A549 (cell line): ENCODE data around the gene CSTF1. TPM values are rescaled to one million over a fixed set of nuclear protein-coding genes. Genes with fewer than 3 reads are reported as not detected.

Source experiments
- ATAC-seq, 2 experiments: fragments of 200-7000 bp in 1 of 2; fragments of >200 bp in 1 of 2; cut with Nextera tagmentation in 1 of 2; cut with Tn5 transposase in 1 of 2; 3 replicates each; pipeline versions ENCODE4 v1.8.0 to v1.9.1; 2018 to 2020; ENCODE audit warnings: mild to moderate bottlenecking in 1 of 2, moderate library complexity in 1 of 2
- CTCF ChIA-PET: fragments of 300-600 bp; sonication (Branson Sonifier 250); formaldehyde crosslinking; extraction: SDS; loops from one replicate; lab custom pipeline; 2021; ENCODE audit warnings: antibody characterized with exemption, inconsistent platforms; lab: Yijun Ruan, JAX
- POLR2A ChIA-PET: fragments of 350-600 bp; formaldehyde crosslinking; extraction: SDS; loops from one replicate; lab custom pipeline; 2021; ENCODE audit warnings: antibody characterized with exemption, inconsistent platforms; lab: Yijun Ruan, JAX
- DNase-seq, 2 experiments: peaks; one replicate each; pipeline versions ENCODE4 v3.0.0 to v3.0.0-alpha.2; 2011 to 2016; ENCODE audit warnings: low read depth in 1 of 2, low spot score in 1 of 2
- FAIRE-seq: peaks from 2 replicates; lab custom pipeline; 2011; peaks lifted over from hg19 to GRCh38; lab: Jason Lieb, UNC
- H3K27ac ChIP-seq, 2 experiments: fragments of >200 bp; sonication (Bioruptor Twin); formaldehyde crosslinking; 3 replicates each; pipeline ENCODE4 v1.5.1; 2016 to 2017
- H3K4me1 ChIP-seq: fragments of >200 bp; sonication (Bioruptor Twin); formaldehyde crosslinking; 3 replicates; pipeline ENCODE4 v1.6.1; 2016
- H3K4me2 ChIP-seq: fragments of >200 bp; sonication (Bioruptor Twin); formaldehyde crosslinking; 3 replicates; pipeline ENCODE4 v1.6.1; 2016
- H3K4me3 ChIP-seq: fragments of >200 bp; sonication (Bioruptor Twin); formaldehyde crosslinking; 3 replicates; pipeline ENCODE4 v1.5.1; 2016
- H3K9me3 ChIP-seq: fragments of >200 bp; sonication (Bioruptor Twin); formaldehyde crosslinking; 3 replicates; pipeline ENCODE4 v1.6.1; 2016
- CBX2 ChIP-seq: fragments of 200-600 bp; sonication (generic); IDR thresholded peaks from 2 replicates; pipeline ENCODE4 v1.6.1; 2016; ENCODE audit warnings: low read depth, mild to moderate bottlenecking, borderline replicate concordance
- CBX8 ChIP-seq: fragments of 200-600 bp; sonication (generic); IDR thresholded peaks from 2 replicates; pipeline ENCODE4 v1.6.1; 2016
- CHD4 ChIP-seq: fragments of 200-600 bp; sonication (generic); IDR thresholded peaks from 2 replicates; pipeline ENCODE4 v1.6.1; 2016; ENCODE audit warnings: antibody characterized with exemption, mild to moderate bottlenecking, borderline replicate concordance
- CTCF ChIP-seq: fragments of >200 bp; sonication (Bioruptor Twin); formaldehyde crosslinking; IDR thresholded peaks from 3 replicates; pipeline ENCODE4 v1.5.1; 2016
- EP300 ChIP-seq, 2 experiments: fragments of >200 bp; sonication (Bioruptor Twin); formaldehyde crosslinking; IDR thresholded peaks; 2 replicates in 1 of 2; 3 replicates in 1 of 2; pipeline ENCODE4 v1.6.1; 2016 to 2017
- FOSL2 ChIP-seq, 2 experiments: fragments of 450-650 bp in 1 of 2; fragments of >200 bp in 1 of 2; sonication (Bioruptor Twin) in 1 of 2; formaldehyde crosslinking; IDR thresholded peaks; 2 replicates each; pipeline versions ENCODE4 v1.5.0 to v1.6.1; 2016 to 2020; ENCODE audit warnings: mild to moderate bottlenecking in 1 of 2, moderate library complexity in 1 of 2
- HES2 ChIP-seq: fragments of >200 bp; sonication (Bioruptor Twin); formaldehyde crosslinking; IDR thresholded peaks from 2 replicates; pipeline ENCODE4 v1.6.1; 2016
- HEYL ChIP-seq: fragments of 250-450 bp; sonication (Bioruptor Pico); IDR thresholded peaks from 2 replicates; pipeline ENCODE4 v1.8.0; 2021; ENCODE audit warnings: mild to moderate bottlenecking, moderate library complexity
- HOXA7 ChIP-seq: fragments of 250-450 bp; sonication (Bioruptor Pico); IDR thresholded peaks from 2 replicates; pipeline ENCODE4 v1.5.0; 2020; ENCODE audit warnings: mild to moderate bottlenecking, moderate library complexity
- JUNB ChIP-seq: fragments of >200 bp; sonication (Bioruptor Twin); formaldehyde crosslinking; IDR thresholded peaks from 2 replicates; pipeline ENCODE4 v1.6.1; 2016
- MAZ ChIP-seq: fragments of 150-350 bp; IDR thresholded peaks from 2 replicates; pipeline ENCODE4 v1.6.1; 2014; ENCODE audit warnings: antibody characterized with exemption, low read depth, low read length, borderline replicate concordance
- NFE2L2 ChIP-seq: fragments of 150-350 bp; conservative IDR thresholded peaks from 2 replicates; pipeline ENCODE4 v1.6.1; 2014; ENCODE audit warnings: low read length
- POLR2A ChIP-seq: IDR thresholded peaks from 2 replicates; pipeline ENCODE4 v1.6.1; 2012; ENCODE audit warnings: mild to moderate bottlenecking, low read length
- POLR2AphosphoS2 ChIP-seq: conservative IDR thresholded peaks from 2 replicates; pipeline ENCODE4 v1.6.1; 2012; ENCODE audit warnings: low read length, improper control_type of control experiment, inconsistent platforms
- SMC3 ChIP-seq: fragments of >200 bp; sonication (Bioruptor Twin); formaldehyde crosslinking; IDR thresholded peaks from 3 replicates; pipeline ENCODE4 v1.6.1; 2018; ENCODE audit warnings: inconsistent platforms
- TP53 ChIP-seq: fragments of 250-450 bp; sonication (Bioruptor Pico); IDR thresholded peaks from 2 replicates; pipeline ENCODE4 v1.5.0; 2021; ENCODE audit warnings: mild to moderate bottlenecking, moderate library complexity
- ZC3H11A ChIP-seq: fragments of 450-650 bp; IDR thresholded peaks from 2 replicates; pipeline ENCODE4 v1.6.1; 2014; ENCODE audit warnings: antibody characterized with exemption, mild to moderate bottlenecking
- ZSCAN20 ChIP-seq: fragments of 250-450 bp; sonication (Bioruptor Pico); IDR thresholded peaks from 2 replicates; pipeline ENCODE4 v1.8.0; 2022; ENCODE audit warnings: mild to moderate bottlenecking, moderate library complexity
- WGBS: methylation state at CpG from one replicate; pipeline ENCODE4 v1.1.6; 2017; ENCODE audit errors: missing lambda C conversion rate; 5-methylcytosine and 5-hydroxymethylcytosine counted together
- polyA plus RNA-seq, 4 experiments: library from polyadenylated mRNA; depleted of rRNA in 3 of 4; stranded (reverse); fragments of >200 nt; fragmentation: RNase III in 1 of 4; extraction: RNeasy Plus Mini Kit Qiagen cat#74134 plus additional on column Dnase treatment in 1 of 4; gene quantifications; 2 replicates in 3 of 4; 3 replicates in 1 of 4; pipeline ENCODE4 v1.2.3, GENCODE V29; 2011 to 2017
- TF ChIP-seq, protein P1 (sequence below): fragments of 450-650 bp; IDR thresholded peaks from 2 replicates; pipeline ENCODE4 v1.6.1; 2014; ENCODE audit warnings: antibody characterized with exemption
- TF ChIP-seq, protein P2 (sequence below): fragments of 200-600 bp; sonication (generic); IDR thresholded peaks from 2 replicates; pipeline ENCODE4 v1.6.1; 2016; ENCODE audit warnings: antibody characterized with exemption, mild to moderate bottlenecking, moderate library complexity
- TF ChIP-seq, protein P3 (sequence below): fragments of 250-450 bp; sonication (Bioruptor Pico); IDR thresholded peaks from 2 replicates; pipeline ENCODE4 v1.5.0; 2021; ENCODE audit warnings: mild to moderate bottlenecking, moderate library complexity, borderline replicate concordance

Gene CSTF1
- polyA plus RNA-seq, 2 of the 4 experiments (the other 2 are of a cell fraction) = 40.9 to 79.9 TPM

GRCh38 chr20:56420028-56420427, 27.6 kb downstream of the CSTF1 start:
- DNase-seq (no peak), FAIRE-seq (no peak), ATAC-seq (no peak)
- ChIA-PET CTCF (interaction anchor here (1.1 kb wide), 1 partner anchor 10 kb away, joined by 3 read pairs; no protein-coding TSS in a partner anchor), POLR2A (no interaction called here)
- Histone ChIP-seq H3K4me3 (no peak overlapping the region), H3K4me1 (peaks cover 13% of the 10 kb centered on the region; the same call in 2 of the 3 replicates), H3K27ac (no peak overlapping the region), H3K9me3 (no peaks in the 10 kb centered on the region), H3K4me2 (no peak overlapping the region)
- TF ChIP-seq, protein P1, sequence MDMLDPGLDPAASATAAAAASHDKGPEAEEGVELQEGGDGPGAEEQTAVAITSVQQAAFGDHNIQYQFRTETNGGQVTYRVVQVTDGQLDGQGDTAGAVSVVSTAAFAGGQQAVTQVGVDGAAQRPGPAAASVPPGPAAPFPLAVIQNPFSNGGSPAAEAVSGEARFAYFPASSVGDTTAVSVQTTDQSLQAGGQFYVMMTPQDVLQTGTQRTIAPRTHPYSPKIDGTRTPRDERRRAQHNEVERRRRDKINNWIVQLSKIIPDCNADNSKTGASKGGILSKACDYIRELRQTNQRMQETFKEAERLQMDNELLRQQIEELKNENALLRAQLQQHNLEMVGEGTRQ = no peak
- TF ChIP-seq CBX8 (no peak), HEYL (CRISPR knock-in tag) (no peak), CBX2 (no peak), NFE2L2 (no peak), HES2 (no peak), TP53 (CRISPR knock-in tag) (no peak), SMC3 (no peak), EP300 (IDR thresholded peaks at IDR 0.05) (no peak), FOSL2 (IDR thresholded peaks at IDR 0.05) (no peak), FOSL2 (CRISPR knock-in tag; IDR thresholded peaks at IDR 0.05) (no peak), ZSCAN20 (no peak)
- 94% methylated on average over 2 of the region's 2 CpGs for WGBS

DNA sequence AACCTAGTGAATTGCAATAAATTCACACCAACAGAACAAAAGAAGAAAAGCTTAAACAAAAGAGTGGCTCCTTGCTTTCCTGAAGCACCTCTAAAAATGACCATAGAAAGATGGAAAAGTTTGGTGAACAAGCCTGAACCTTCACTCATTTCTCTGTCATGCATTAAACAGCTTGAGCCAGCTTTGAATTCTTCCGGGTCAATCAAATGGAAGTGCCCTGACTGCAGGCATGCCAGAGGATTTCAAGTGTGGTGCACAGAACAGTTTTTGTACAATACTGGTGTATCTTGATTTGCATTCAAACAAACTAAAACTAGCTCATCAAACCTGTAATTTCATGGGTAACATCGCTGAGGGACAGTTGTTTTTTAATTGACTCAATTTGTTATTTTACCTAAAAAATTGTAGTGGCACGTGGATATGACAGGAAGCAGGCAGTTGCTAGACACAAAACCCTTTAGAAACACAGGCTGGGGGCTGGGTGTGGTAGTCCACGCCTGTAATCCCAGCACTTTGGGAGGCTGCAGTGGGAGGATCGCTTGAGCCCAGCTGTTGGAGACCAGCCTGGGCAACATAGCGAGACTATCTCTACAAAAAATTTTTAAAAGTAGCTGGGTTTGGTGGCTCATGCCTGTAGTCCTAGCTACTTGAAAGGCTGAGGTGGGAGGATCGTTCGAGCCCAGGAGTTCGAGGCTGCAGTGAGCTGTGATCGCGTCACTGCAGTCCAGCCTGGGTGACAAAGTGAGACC, 28.7 kb downstream of the CSTF1 start:
- no peaks in the 10 kb centered on the region for H3K9me3 ChIP-seq
- DNase-seq = no peak
- no peak for TF ChIP-seq ZC3H11A
- TF ChIP-seq, protein P2, sequence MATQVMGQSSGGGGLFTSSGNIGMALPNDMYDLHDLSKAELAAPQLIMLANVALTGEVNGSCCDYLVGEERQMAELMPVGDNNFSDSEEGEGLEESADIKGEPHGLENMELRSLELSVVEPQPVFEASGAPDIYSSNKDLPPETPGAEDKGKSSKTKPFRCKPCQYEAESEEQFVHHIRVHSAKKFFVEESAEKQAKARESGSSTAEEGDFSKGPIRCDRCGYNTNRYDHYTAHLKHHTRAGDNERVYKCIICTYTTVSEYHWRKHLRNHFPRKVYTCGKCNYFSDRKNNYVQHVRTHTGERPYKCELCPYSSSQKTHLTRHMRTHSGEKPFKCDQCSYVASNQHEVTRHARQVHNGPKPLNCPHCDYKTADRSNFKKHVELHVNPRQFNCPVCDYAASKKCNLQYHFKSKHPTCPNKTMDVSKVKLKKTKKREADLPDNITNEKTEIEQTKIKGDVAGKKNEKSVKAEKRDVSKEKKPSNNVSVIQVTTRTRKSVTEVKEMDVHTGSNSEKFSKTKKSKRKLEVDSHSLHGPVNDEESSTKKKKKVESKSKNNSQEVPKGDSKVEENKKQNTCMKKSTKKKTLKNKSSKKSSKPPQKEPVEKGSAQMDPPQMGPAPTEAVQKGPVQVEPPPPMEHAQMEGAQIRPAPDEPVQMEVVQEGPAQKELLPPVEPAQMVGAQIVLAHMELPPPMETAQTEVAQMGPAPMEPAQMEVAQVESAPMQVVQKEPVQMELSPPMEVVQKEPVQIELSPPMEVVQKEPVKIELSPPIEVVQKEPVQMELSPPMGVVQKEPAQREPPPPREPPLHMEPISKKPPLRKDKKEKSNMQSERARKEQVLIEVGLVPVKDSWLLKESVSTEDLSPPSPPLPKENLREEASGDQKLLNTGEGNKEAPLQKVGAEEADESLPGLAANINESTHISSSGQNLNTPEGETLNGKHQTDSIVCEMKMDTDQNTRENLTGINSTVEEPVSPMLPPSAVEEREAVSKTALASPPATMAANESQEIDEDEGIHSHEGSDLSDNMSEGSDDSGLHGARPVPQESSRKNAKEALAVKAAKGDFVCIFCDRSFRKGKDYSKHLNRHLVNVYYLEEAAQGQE = no peak
- TF ChIP-seq MAZ = no peak
- no peak for TF ChIP-seq POLR2A
- TF ChIP-seq, protein P3, sequence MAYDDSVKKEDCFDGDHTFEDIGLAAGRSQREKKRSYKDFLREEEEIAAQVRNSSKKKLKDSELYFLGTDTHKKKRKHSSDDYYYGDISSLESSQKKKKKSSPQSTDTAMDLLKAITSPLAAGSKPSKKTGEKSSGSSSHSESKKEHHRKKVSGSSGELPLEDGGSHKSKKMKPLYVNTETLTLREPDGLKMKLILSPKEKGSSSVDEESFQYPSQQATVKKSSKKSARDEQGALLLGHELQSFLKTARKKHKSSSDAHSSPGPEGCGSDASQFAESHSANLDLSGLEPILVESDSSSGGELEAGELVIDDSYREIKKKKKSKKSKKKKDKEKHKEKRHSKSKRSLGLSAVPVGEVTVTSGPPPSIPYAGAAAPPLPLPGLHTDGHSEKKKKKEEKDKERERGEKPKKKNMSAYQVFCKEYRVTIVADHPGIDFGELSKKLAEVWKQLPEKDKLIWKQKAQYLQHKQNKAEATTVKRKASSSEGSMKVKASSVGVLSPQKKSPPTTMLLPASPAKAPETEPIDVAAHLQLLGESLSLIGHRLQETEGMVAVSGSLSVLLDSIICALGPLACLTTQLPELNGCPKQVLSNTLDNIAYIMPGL (CRISPR knock-in tag) = no peak
- TF ChIP-seq POLR2AphosphoS2 = no peak
- no peak for TF ChIP-seq JUNB
- no peak for TF ChIP-seq HOXA7 (CRISPR knock-in tag)
- TF ChIP-seq CHD4 = no peak
- TF ChIP-seq NFE2L2 = no peak
- TF ChIP-seq CTCF = no peak
- ChIA-PET POLR2A (no interaction called here), CTCF (no interaction called here)
- H3K4me3 ChIP-seq = no peak overlapping the region
- ATAC-seq = no peak
- H3K4me2 ChIP-seq = no peak overlapping the region
- WGBS = 83% methylated on average over 11 of the region's 11 CpGs
- FAIRE-seq = no peak
- peaks cover 13% of the 10 kb centered on the region; the same call in 2 of the 3 replicates for H3K4me1 ChIP-seq
- H3K27ac ChIP-seq = no peak overlapping the region
